ENCODE results near the gene KCNN3. TPM values are rescaled to one million over a fixed set of nuclear protein-coding genes. Genes with fewer than 3 reads are reported as not detected.

KCNN3 gene
- total and polyA plus RNA-seq, 2 of the 8 experiments (the other 6 are each of a cell fraction or from before 2014, with no cell fraction given) = 2.8 to 3.7 TPM

DNA sequence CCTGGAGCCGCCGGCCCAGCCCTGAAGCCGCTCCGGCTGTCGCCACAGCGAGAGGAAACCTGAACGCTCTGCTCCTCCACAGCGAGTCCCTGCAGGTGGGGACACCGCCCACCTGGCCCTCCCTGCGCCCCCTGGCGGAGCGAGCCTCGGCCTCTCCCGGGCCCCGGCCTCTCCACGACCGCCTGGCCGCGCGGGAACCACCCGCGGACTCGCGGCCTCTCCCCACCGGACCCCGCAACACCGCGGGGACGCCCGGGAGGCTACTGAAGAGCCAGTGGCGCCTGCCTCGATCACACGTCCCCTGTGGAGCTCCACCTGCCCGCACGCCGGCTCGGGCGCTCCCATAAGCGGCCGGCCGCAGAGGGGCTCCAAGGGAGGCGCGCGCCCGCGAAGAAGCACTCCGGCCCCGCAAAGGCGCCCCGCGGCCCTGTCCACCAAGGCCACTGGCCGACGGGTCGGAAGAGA lies 109.6 kb downstream of the KCNN3 start:
- no peak overlapping the region for H2AK5ac ChIP-seq (ENCODE audit: low read depth, low read length)
- TF ChIP-seq RXRA (IDR thresholded peaks at IDR 0.05; ENCODE audit: insufficient read depth, low read depth, low read length) = no peak
- no peak for TF ChIP-seq RFX5 (IDR thresholded peaks at IDR 0.05; ENCODE audit: borderline replicate concordance, low read depth, low read length)
- no peak for TF ChIP-seq KDM5A (IDR thresholded peaks at IDR 0.05; ENCODE audit: low read length)
- TF ChIP-seq BCL11A (IDR thresholded peaks at IDR 0.05; ENCODE audit: low read depth in 2 of 2, low read length in 2 of 2) = no peak
- TF ChIP-seq FOSL1 (IDR thresholded peaks at IDR 0.05; ENCODE audit: insufficient read depth, low read depth, low read length) = no peak
- no peak for TF ChIP-seq POLR2AphosphoS5 (IDR thresholded peaks at IDR 0.05; ENCODE audit: low read depth, low read length)
- no peak for TF ChIP-seq TBP (IDR thresholded peaks at IDR 0.05; ENCODE audit: low read depth, low read length)
- no peak for TF ChIP-seq CBX8 (IDR thresholded peaks at IDR 0.05; ENCODE audit: borderline replicate concordance, low read depth, low read length)
- TF ChIP-seq HDAC2 (IDR thresholded peaks at IDR 0.05; ENCODE audit: borderline replicate concordance in 1 of 2, low read depth in 2 of 2, low read length in 2 of 2) = peak; percentile 9 to 84; a peak in 2 of 4 replicates
- TF ChIP-seq, protein P1, sequence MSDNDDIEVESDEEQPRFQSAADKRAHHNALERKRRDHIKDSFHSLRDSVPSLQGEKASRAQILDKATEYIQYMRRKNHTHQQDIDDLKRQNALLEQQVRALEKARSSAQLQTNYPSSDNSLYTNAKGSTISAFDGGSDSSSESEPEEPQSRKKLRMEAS (IDR thresholded peaks at IDR 0.05) = peak; percentile 55
- TF ChIP-seq GABPA (IDR thresholded peaks at IDR 0.05; ENCODE audit: borderline replicate concordance, insufficient read depth, low read length) = no peak
- TF ChIP-seq CHD2 (IDR thresholded peaks at IDR 0.05; ENCODE audit: low read length) = no peak
- 0 out of 2 replicates have a peak, but pooled peaks have one; percentile 31 for TF ChIP-seq PHF8 (conservative IDR thresholded peaks at IDR 0.05; ENCODE audit: low read depth, low read length)

More for the DNA sequence above, 109.6 kb downstream of the KCNN3 start:
- peak overlapping the region; percentile 42 to 73 for H3K4me2 ChIP-seq (ENCODE audit: insufficient read depth in 1 of 2, low read depth in 2 of 2, low read length in 2 of 2)
- no peak overlapping the region for H3K27ac ChIP-seq (ENCODE audit: low read depth, low read length)
- H4K8ac ChIP-seq (ENCODE audit: extremely low read depth, insufficient read depth, low read length) = peak overlapping the region; percentile 87
- H3K79me1 ChIP-seq (ENCODE audit: low read depth, low read length) = no peaks in the 10 kb centered on the region
- H2BK12ac ChIP-seq (ENCODE audit: low read depth, low read length) = no peak overlapping the region
- no peak for FAIRE-seq
- H3K27me3 ChIP-seq (replicated peaks in 1 of 4; ENCODE audit: control insufficient read depth in 3 of 4, extremely low read depth in 1 of 4, insufficient read depth in 3 of 4, low read length in 3 of 4) = peaks cover 0 to 8% (median 1%) of the 10 kb centered on the region in 4 experiments; a peak in 4 of 7 replicates
- no peak overlapping the region for H2BK15ac ChIP-seq (ENCODE audit: low read length)
- H2AFZ ChIP-seq (ENCODE audit: low read length) = peak overlapping the region; percentile 46; the same call in 1 of the 2 replicates
- H4K91ac ChIP-seq (replicated peaks; ENCODE audit: insufficient read length, low read length) = no peak overlapping the region
- no peak overlapping the region for H2BK5ac ChIP-seq (ENCODE audit: low read depth, low read length)
- CTCF ChIA-PET (ENCODE audit: partially characterized antibody) = interaction anchor here (0.6 to 5.6 kb wide), 38 partner anchors 10 to 399 kb away, joined by 3 to 56 read pairs (median 4); partner anchors contain the start of gene KCNN3
- no peaks in the 10 kb centered on the region for H4K20me1 ChIP-seq (replicated peaks in 1 of 2; ENCODE audit: control insufficient read depth in 1 of 2, insufficient read depth in 2 of 2, low read length in 2 of 2)
- H3K79me2 ChIP-seq (ENCODE audit: control insufficient read depth in 1 of 2, insufficient read depth in 2 of 2, low read length in 2 of 2) = no peaks in the 10 kb centered on the region
- no peaks in the 10 kb centered on the region for H3K9me3 ChIP-seq (ENCODE audit: insufficient read depth in 2 of 2, low read depth in 1 of 2, low read length in 1 of 2)
- no peak overlapping the region for H2BK120ac ChIP-seq (replicated peaks; ENCODE audit: low read depth, low read length)
- peak in 1 of 2 experiments; percentile 93 for DNase-seq (ENCODE audit: low read depth in 1 of 2, low spot score in 2 of 2)
- H3K23me2 ChIP-seq (ENCODE audit: low read depth, low read length) = peaks cover 2% of the 10 kb centered on the region; the same call in 1 of the 2 replicates
- peak overlapping the region in 1 of 4 experiments; percentile 31; a peak in 2 of 7 replicates for H3K9ac ChIP-seq (replicated peaks in 1 of 4; ENCODE audit: extremely low read depth in 1 of 4, low read depth in 3 of 4, low read length in 3 of 4)
- peaks cover 0 to 2% (median under 1%) of the 10 kb centered on the region in 4 experiments; a peak in 1 of 7 replicates for H3K4me1 ChIP-seq (replicated peaks in 1 of 4; ENCODE audit: control insufficient read depth in 3 of 4, insufficient read depth in 4 of 4, low read length in 3 of 4)
- no peak overlapping the region for H3K23ac ChIP-seq (ENCODE audit: insufficient read length)
- peak overlapping the region; percentile 33 to 72 (median 38); a peak in 7 of 8 replicates for H3K4me3 ChIP-seq (ENCODE audit: extremely low read depth in 1 of 4, insufficient read depth in 2 of 4, low read depth in 3 of 4, low read length in 4 of 4)
- POLR2A ChIA-PET (ENCODE audit: partially characterized antibody) = interaction anchor here (0.6 to 1.6 kb wide), 3 partner anchors 11 to 242 kb away, joined by 3 to 4 read pairs (median 3); no protein-coding TSS in a partner anchor
- no peak overlapping the region for H2BK20ac ChIP-seq (ENCODE audit: low read length)
- H4K5ac ChIP-seq (ENCODE audit: insufficient read length, low read depth, low read length) = no peak overlapping the region
- H3K14ac ChIP-seq (ENCODE audit: insufficient read length) = no peak overlapping the region
- H3K4ac ChIP-seq (replicated peaks; ENCODE audit: insufficient read length, low read depth, low read length) = no peak overlapping the region
- H3K18ac ChIP-seq (ENCODE audit: extremely low read depth, low read length) = no peak overlapping the region; the same call in 1 of the 2 replicates
- H3K56ac ChIP-seq (replicated peaks; ENCODE audit: insufficient read length, low read depth, low read length) = no peak overlapping the region
- no peaks in the 10 kb centered on the region for H3K36me3 ChIP-seq (ENCODE audit: control insufficient read depth in 2 of 4, insufficient read depth in 4 of 4, low read length in 3 of 4)
- 5% methylated on average over 44 of the region's 54 CpGs; no CpG with 5 or more reads in 1 of the 2 experiments for WGBS, 2 experiments (ENCODE audit: extremely low coverage in 1 of 2, insufficient coverage in 1 of 2, insufficient read length in 1 of 2, insufficient replicate concordance in 2 of 2, low coverage in 1 of 2, low lambda C conversion rate in 2 of 2, missing lambda C conversion rate in 1 of 2)
